HG02571 (cell line): Measurements from ENCODE around the gene ZBTB7B.

Experiments used
- ATAC-seq: cut with Tn5 transposase; IDR thresholded peaks from one replicate; pipeline ENCODE4 v1.9.1; 2021; ENCODE audit warnings: mild to moderate bottlenecking, moderate library complexity; ENCODE audit not compliant: unreplicated experiment

The ZBTB7B gene

GRCh38 chr1:155002464-155003226, at the start of gene ZBTB7B:
Gene ZBTB7B, plus strand, starts transcription at chr1:155002802. Its CDS starts 11,859 bp downstream, at chr1:155014661.
- ATAC-seq, result peak; percentile 4

- ATAC-seq, result no peak
Measured at GRCh38 chr1:154953611-154954038, 49.0 kb upstream of the ZBTB7B start.

GRCh38 chr1:154954541-154954940, 48.1 kb upstream of the ZBTB7B start:
- ATAC-seq, result no peak

- ATAC-seq, result no peak
Measured at GRCh38 chr1:154955039-154955717, 47.4 kb upstream of the ZBTB7B start.

- peak; percentile 62 for ATAC-seq
Measured at GRCh38 chr1:154955718-154956543, 46.7 kb upstream of the ZBTB7B start, which contains the start of gene PBXIP1. Gene PBXIP1, minus strand, starts transcription at chr1:154956099. Its CDS starts 2,378 bp downstream, at chr1:154953721.

GRCh38 chr1:154956544-154956941, 46.1 kb upstream of the ZBTB7B start:
- ATAC-seq, result no peak

GRCh38 chr1:154957091-154957657, 45.4 kb upstream of the ZBTB7B start:
- no peak for ATAC-seq

GRCh38 chr1:154958036-154958435, 44.6 kb upstream of the ZBTB7B start:
- ATAC-seq, result no peak

GRCh38 chr1:154958681-154959425, 43.7 kb upstream of the ZBTB7B start:
- ATAC-seq, result no peak

- ATAC-seq, result no peak
Measured at GRCh38 chr1:154959426-154959780, 43.2 kb upstream of the ZBTB7B start.

- ATAC-seq, result no peak
Measured at GRCh38 chr1:154960446-154961136, 42.0 kb upstream of the ZBTB7B start.

GRCh38 chr1:154961207-154962155, 41.1 kb upstream of the ZBTB7B start, which contains the start of gene PYGO2:
Gene PYGO2, minus strand, starts transcription at chr1:154961782. Its CDS starts 206 bp downstream, at chr1:154961576.
- peak; percentile 80 for ATAC-seq

- no peak for ATAC-seq
Measured at GRCh38 chr1:154962156-154962749, 40.3 kb upstream of the ZBTB7B start.

GRCh38 chr1:154962795-154963330, 39.7 kb upstream of the ZBTB7B start:
- ATAC-seq, result no peak

GRCh38 chr1:154963643-154964042, 39.0 kb upstream of the ZBTB7B start:
- no peak for ATAC-seq

GRCh38 chr1:154964359-154964758, 38.2 kb upstream of the ZBTB7B start:
- ATAC-seq, result no peak

- ATAC-seq, result no peak
Measured at GRCh38 chr1:154966111-154966510, 36.5 kb upstream of the ZBTB7B start.
